ENCODE results near the gene COX19. TPM values are rescaled to one million over a fixed set of nuclear protein-coding genes. Genes with fewer than 3 reads are reported as not detected.

The COX19 gene
- total RNA-seq, 1 experiment from 2014 or later = 24.8 TPM

DNA sequence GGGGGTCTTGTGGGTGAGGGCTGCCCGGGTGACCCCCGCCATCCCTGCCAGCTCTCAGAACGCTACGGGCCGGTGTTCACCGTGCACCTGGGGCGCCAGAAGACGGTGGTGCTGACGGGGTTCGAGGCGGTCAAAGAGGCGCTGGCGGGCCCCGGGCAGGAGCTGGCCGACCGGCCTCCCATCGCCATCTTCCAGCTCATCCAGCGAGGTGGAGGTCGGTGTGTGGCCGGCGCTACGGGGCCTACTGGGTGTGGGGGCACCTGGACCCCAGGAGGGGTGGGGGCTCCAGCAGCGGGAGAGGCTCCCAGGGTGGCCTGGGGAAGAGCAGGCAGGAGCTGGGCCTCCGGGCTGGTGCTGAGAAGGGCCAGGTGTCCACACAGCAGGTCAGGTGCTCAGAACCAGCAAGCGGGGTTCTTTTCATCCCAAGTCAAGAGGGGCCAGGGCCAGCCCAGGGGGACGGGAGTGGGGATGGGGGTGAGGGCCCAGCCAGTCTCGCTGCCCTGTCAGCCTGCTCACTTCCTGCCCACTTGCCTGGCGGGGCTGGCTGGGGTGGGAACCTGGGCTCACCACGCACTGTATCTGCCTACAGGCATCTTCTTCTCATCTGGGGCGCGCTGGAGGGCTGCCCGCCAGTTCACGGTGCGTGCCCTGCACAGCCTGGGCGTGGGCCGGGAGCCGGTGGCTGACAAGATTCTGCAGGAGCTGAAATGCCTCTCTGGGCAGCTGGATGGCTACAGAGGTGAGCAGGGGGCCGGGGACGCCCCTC lies 9.2 kb upstream of the COX19 start:
- CTCF ChIA-PET = no interaction called here
- intact Hi-C loops (cut with micrococcal nuclease; ENCODE audit: unreplicated experiment) = no loop called here

GRCh38 chr7:983616-984071 lies 8.3 kb upstream of the COX19 start:
- BruUV-seq (replicated peaks) = no TSS peak
- Mint-ChIP-seq H3K36me3 (ENCODE audit: insufficient read depth, unreplicated experiment) (no peaks in the 10 kb centered on the region), H3K4me3 (ENCODE audit: unreplicated experiment) (no peak overlapping the region), H3K27me3 (ENCODE audit: insufficient read depth, unreplicated experiment) (no peaks in the 10 kb centered on the region), H3K27ac (ENCODE audit: unreplicated experiment) (no peak overlapping the region), H3K9me3 (ENCODE audit: unreplicated experiment) (no peaks in the 10 kb centered on the region), H3K4me1 (ENCODE audit: low read depth, unreplicated experiment) (no peaks in the 10 kb centered on the region)
- Histone ChIP-seq H3K4me1 (peaks cover 42% of the 10 kb centered on the region), H3K9me3 (no peaks in the 10 kb centered on the region), H3K27me3 (replicated peaks; ENCODE audit: control insufficient read depth, insufficient read depth, low read length) (no peaks in the 10 kb centered on the region), H3K36me3 (ENCODE audit: control insufficient read depth, insufficient read depth, low read length) (no peaks in the 10 kb centered on the region), H3K4me3 (ENCODE audit: low read depth, low read length) (peak overlapping the region; percentile 32)
- POLR2A ChIA-PET = no interaction called here
- CTCF ChIA-PET = no interaction called here
- intact Hi-C loops (cut with micrococcal nuclease; ENCODE audit: unreplicated experiment) = no loop called here
- TF ChIP-seq, protein P1, sequence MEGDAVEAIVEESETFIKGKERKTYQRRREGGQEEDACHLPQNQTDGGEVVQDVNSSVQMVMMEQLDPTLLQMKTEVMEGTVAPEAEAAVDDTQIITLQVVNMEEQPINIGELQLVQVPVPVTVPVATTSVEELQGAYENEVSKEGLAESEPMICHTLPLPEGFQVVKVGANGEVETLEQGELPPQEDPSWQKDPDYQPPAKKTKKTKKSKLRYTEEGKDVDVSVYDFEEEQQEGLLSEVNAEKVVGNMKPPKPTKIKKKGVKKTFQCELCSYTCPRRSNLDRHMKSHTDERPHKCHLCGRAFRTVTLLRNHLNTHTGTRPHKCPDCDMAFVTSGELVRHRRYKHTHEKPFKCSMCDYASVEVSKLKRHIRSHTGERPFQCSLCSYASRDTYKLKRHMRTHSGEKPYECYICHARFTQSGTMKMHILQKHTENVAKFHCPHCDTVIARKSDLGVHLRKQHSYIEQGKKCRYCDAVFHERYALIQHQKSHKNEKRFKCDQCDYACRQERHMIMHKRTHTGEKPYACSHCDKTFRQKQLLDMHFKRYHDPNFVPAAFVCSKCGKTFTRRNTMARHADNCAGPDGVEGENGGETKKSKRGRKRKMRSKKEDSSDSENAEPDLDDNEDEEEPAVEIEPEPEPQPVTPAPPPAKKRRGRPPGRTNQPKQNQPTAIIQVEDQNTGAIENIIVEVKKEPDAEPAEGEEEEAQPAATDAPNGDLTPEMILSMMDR (IDR thresholded peaks at IDR 0.05; ENCODE audit: insufficient read depth in 1 of 2, low read depth in 1 of 2, low read length in 1 of 2, severe bottlenecking in 1 of 2, unreplicated experiment in 1 of 2) = no peak
- no peak for DNase-seq

More for the DNA sequence above, 9.2 kb upstream of the COX19 start:
- POLR2A ChIA-PET = no interaction called here
- no peak for DNase-seq
- TF ChIP-seq, protein P1 (IDR thresholded peaks at IDR 0.05; ENCODE audit: insufficient read depth in 1 of 2, low read depth in 1 of 2, low read length in 1 of 2, severe bottlenecking in 1 of 2, unreplicated experiment in 1 of 2) = no peak
- Mint-ChIP-seq H3K27ac (ENCODE audit: unreplicated experiment) (no peak overlapping the region), H3K4me3 (ENCODE audit: unreplicated experiment) (no peak overlapping the region), H3K4me1 (ENCODE audit: low read depth, unreplicated experiment) (no peaks in the 10 kb centered on the region), H3K27me3 (ENCODE audit: insufficient read depth, unreplicated experiment) (no peaks in the 10 kb centered on the region), H3K36me3 (ENCODE audit: insufficient read depth, unreplicated experiment) (peaks cover 2% of the 10 kb centered on the region), H3K9me3 (ENCODE audit: unreplicated experiment) (no peaks in the 10 kb centered on the region)
- Histone ChIP-seq H3K36me3 (ENCODE audit: control insufficient read depth, insufficient read depth, low read length) (no peaks in the 10 kb centered on the region), H3K4me3 (ENCODE audit: low read depth, low read length) (no peak overlapping the region), H3K4me1 (peaks cover 33% of the 10 kb centered on the region), H3K27me3 (replicated peaks; ENCODE audit: control insufficient read depth, insufficient read depth, low read length) (no peaks in the 10 kb centered on the region), H3K9me3 (no peaks in the 10 kb centered on the region)
- BruUV-seq (replicated peaks) = no TSS peak

DNA sequence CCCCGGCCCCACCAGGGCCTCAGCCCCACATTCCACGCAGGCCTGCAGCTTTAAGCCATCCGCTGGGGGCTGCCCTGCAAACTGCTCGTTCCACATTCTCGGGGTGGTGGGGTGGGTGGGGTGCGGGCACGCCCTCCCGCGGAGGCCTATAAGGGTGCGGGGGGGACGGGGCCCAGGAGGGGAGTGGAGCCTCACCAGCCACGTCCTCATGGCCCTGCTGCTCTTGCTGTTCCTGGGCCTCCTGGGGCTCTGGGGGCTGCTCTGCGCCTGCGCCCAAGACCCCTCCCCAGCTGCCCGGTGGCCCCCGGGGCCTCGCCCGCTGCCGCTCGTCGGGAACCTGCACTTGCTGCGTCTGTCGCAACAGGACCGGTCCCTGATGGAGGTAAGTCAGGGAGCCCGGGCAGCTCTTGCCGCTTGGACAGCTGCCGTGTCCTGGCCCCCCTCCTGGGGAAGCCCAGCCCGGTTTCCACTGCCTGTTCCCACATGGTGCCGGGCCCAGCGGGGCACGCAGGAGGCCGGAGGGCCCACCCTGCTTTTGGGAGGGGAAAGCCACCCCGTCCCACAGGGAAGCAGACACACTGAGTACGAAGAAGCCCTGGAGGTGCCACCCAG lies 7.8 kb upstream of the COX19 start, which contains the start of gene CYP2W1:
Gene CYP2W1 (plus strand): TSS at position 178 of the 612 bp plus-strand sequence. CDS start 31 bp downstream, at position 209.
- Mint-ChIP-seq H3K4me3 (ENCODE audit: unreplicated experiment) (no peak within 1 kb of the TSS), H3K27me3 (ENCODE audit: insufficient read depth, unreplicated experiment) (no peaks in the 10 kb centered on the region), H3K27ac (ENCODE audit: unreplicated experiment) (peak within 1 kb of the TSS; percentile 29), H3K4me1 (ENCODE audit: low read depth, unreplicated experiment) (peaks cover 1% of the 10 kb centered on the region), H3K9me3 (ENCODE audit: unreplicated experiment) (no peaks in the 10 kb centered on the region), H3K36me3 (ENCODE audit: insufficient read depth, unreplicated experiment) (no peaks in the 10 kb centered on the region)
- no peaks in the 10 kb centered on the region for H3K27me3 ChIP-seq (replicated peaks; ENCODE audit: control insufficient read depth, insufficient read depth, low read length)
- ChIA-PET CTCF (interaction anchor here (0.6 to 1.4 kb wide), 2 partner anchors 10 to 78 kb away, joined by 3 to 17 read pairs; no protein-coding TSS in a partner anchor), POLR2A (interaction anchor here (0.6 kb wide), 1 partner anchor 173 kb away, joined by 5 read pairs; no protein-coding TSS in a partner anchor)
- peak within 1 kb of the TSS; percentile 32 for H3K4me3 ChIP-seq (ENCODE audit: low read depth, low read length)
- intact Hi-C loops (cut with micrococcal nuclease; ENCODE audit: unreplicated experiment) = no loop called here
- TF ChIP-seq, protein P1 (IDR thresholded peaks at IDR 0.05; ENCODE audit: insufficient read depth in 1 of 2, low read depth in 1 of 2, low read length in 1 of 2, severe bottlenecking in 1 of 2, unreplicated experiment in 1 of 2) = no peak
- peak; percentile 53 to 80 for DNase-seq
- no peaks in the 10 kb centered on the region for H3K9me3 ChIP-seq
- BruUV-seq (replicated peaks) = TSS peak; percentile 14
- H3K4me1 ChIP-seq = peaks cover 48% of the 10 kb centered on the region
- no peaks in the 10 kb centered on the region for H3K36me3 ChIP-seq (ENCODE audit: control insufficient read depth, insufficient read depth, low read length)

Measured in Caco-2 (cell line).